HUES64 (cell line): ENCODE measurements around the gene CYFIP1.
A peak's percentile ranks its signal among the peaks of the same experiment; 100 is the strongest.

Experiments
- H3K27ac ChIP-seq: 2 replicates; pipeline ENCODE4 v1.7.0; 2013; ENCODE audit warnings: low read depth, low read length, inconsistent platforms
- H3K27me3 ChIP-seq: 2 replicates; pipeline ENCODE4 v1.6.1; 2013; ENCODE audit warnings: mild to moderate bottlenecking, low read length; ENCODE audit not compliant: insufficient read depth
- H3K36me3 ChIP-seq: 2 replicates; pipeline ENCODE4 v1.6.1; 2013; ENCODE audit warnings: mild to moderate bottlenecking, low read length; ENCODE audit not compliant: insufficient read depth
- H3K4me1 ChIP-seq: 2 replicates; pipeline ENCODE4 v1.6.1; 2013; ENCODE audit warnings: mild to moderate bottlenecking, low read length, moderate library complexity; ENCODE audit not compliant: insufficient read depth
- H3K4me3 ChIP-seq: 2 replicates; pipeline ENCODE4 v1.5.1; 2013; ENCODE audit warnings: mild to moderate bottlenecking, low read length, moderate library complexity
- H3K9ac ChIP-seq: 2 replicates; pipeline ENCODE4 v1.6.1; 2013; ENCODE audit warnings: mild to moderate bottlenecking, low read depth, low read length
- H3K9me3 ChIP-seq: 2 replicates; pipeline ENCODE4 v1.6.1; 2013; ENCODE audit warnings: low read depth, low read length; ENCODE audit not compliant: insufficient read depth
- WGBS: fragments of 150-250, 120-280 bp; methylation state at CpG from one replicate; pipeline ENCODE4 v1.1.7; 2013; ENCODE audit warnings: missing lambda C conversion rate; 5-methylcytosine and 5-hydroxymethylcytosine counted together

Gene CYFIP1

DNA sequence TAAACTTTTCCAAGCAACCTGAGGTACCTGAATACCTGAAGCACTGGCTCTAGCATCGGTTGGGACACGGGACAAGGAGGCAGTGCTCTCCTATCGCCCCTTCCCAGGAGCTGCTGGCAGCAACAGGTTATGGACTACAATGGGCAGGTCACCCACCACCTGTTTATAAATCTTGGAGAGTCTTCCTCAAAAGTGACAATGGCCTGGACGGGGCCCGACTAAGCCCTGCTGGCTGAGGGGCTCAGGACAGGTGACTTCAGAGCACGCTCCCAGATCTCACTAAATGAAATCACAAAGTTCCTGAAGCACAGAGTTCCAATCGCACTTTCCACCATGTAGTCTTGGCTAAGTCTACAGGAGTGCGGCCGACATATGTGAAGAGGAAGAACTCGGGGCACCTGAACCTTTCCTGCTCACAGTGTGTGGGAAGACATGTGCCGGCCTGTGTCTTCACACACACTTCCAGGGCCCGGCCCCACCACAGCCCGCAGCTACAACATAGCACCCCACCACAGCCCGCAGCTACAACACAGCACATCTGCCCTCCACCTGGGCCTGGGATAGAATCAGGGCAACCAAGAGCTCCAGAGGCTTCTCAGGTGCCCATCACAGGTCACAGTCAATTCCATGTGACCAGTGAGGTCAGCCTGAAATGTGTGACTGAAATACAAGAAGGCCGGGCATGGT lies 12.9 kb downstream of the CYFIP1 start:
- no peaks in the 10 kb centered on the region for H3K36me3 ChIP-seq
- no peaks in the 10 kb centered on the region for H3K27me3 ChIP-seq
- H3K27ac ChIP-seq = no peak overlapping the region
- H3K4me1 ChIP-seq = peaks cover 9% of the 10 kb centered on the region; the same call in 1 of the 2 replicates
- 96% methylated on average over 15 of the region's 15 CpGs for WGBS
- H3K9me3 ChIP-seq = no peaks in the 10 kb centered on the region; the same call in 1 of the 2 replicates
- H3K4me3 ChIP-seq = no peak overlapping the region
- H3K9ac ChIP-seq = no peak overlapping the region

DNA sequence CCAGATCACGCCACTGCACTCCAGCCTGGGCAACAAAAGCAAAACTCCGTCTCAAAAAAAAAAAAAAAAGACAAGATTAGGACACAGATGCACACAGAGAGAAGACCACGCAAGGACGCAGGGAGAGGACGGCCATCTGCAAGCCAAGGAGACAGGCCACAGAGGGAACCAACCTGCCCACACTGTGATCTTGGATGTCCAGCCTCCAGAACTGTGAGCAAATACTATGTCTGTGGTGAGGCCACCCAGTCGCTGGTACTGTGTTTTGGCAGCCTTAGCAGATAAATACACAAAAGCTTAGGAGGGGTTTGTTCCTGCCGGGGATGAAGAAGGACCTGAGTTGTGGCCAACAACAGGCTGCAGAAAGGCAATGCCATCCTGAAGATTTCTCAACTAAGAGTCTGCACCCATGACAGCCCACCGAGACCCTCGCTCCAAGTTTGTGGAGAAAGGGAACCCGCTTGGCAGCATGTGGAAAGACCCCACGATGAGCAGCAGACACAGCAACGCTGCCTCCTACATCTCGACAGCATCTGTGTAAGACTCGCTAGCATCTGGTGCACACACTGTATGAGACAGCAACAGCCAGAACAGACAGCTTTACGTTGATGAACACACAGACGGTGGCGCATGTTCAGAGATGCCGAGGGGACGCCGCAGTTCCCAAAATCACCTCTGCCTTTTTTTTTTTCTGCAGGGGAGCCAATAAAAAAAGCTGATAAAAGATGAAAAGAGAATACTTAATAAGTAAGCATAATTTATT lies 13.7 kb downstream of the CYFIP1 start:
- Histone ChIP-seq H3K9ac (no peak overlapping the region), H3K4me1 (peaks cover 9% of the 10 kb centered on the region; the same call in 1 of the 2 replicates), H3K27me3 (no peaks in the 10 kb centered on the region), H3K36me3 (no peaks in the 10 kb centered on the region), H3K4me3 (no peak overlapping the region), H3K9me3 (no peaks in the 10 kb centered on the region; the same call in 1 of the 2 replicates), H3K27ac (no peak overlapping the region)
- WGBS = 95% methylated on average over 20 of the region's 20 CpGs

DNA sequence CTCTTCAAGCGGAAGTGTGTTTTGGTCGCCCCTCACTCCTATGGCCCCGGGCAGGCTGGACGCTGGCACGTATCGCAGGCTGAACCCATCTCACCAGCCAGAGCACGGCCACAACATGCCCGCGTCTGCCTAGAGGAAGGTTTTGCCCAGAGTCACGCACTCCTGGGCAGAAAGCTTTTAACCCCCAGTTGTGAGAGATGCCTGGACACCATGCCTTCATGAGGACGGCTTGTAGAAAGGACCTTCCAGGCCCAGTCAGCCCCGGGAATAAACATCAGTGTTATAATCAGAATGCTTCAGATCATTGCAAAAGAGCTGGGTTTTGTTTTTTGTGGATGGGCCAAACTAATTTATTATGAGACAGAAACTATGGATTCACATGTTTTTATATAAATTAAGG lies 16.5 kb downstream of the CYFIP1 start:
- Histone ChIP-seq H3K27ac (no peak overlapping the region), H3K27me3 (no peaks in the 10 kb centered on the region), H3K9ac (no peak overlapping the region), H3K36me3 (no peaks in the 10 kb centered on the region), H3K4me3 (no peak overlapping the region), H3K4me1 (peaks cover 6% of the 10 kb centered on the region; the same call in 1 of the 2 replicates), H3K9me3 (no peaks in the 10 kb centered on the region)
- WGBS = 96% methylated on average over 12 of the region's 12 CpGs

DNA sequence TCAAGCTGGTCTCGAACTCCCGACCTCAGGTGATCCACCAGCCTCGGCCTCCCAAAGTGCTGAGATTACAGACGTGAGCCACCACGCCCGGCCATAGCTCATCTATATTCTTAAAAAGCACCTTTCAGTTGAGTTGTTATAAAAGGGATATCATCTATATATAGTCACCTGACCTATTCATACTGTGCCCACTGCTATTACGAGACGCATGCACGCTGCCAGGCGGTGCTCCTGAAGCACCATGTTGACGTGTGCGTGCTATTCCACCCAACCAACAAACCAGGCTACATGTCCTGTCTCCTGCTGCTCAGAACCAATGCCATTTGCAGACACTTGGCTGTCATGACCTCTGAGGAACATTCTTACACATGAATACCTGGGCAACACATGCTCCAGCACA lies 17.6 kb downstream of the CYFIP1 start:
- H3K4me1 ChIP-seq = 0 out of 2 replicates have a peak, but pooled peaks cover 2% of the 10 kb centered on the region
- WGBS = 96% methylated on average over 9 of the region's 12 CpGs

DNA sequence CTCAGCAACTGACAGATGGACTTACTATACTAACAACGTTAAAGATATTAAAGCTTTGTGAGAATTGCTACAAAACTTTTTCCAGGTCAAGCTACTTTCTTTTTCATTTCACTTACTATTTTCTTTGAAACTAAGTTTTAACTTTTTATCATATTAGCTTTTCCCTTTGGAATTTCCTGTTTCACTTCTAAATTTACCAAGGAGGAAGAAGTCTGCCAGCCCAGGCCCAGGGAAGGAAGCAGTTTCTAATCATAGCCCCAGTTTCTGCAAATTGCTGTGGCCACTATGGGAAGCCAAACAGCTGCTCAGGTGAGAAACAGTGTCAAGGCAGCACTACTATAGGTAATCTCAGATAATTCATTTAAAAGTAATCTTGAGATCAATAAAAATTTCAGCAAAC lies 18.4 kb downstream of the CYFIP1 start:
- Histone ChIP-seq H3K4me3 (no peak overlapping the region), H3K9ac (no peak overlapping the region), H3K36me3 (no peaks in the 10 kb centered on the region), H3K27me3 (no peaks in the 10 kb centered on the region), H3K4me1 (0 out of 2 replicates have a peak, but pooled peaks cover 2% of the 10 kb centered on the region), H3K27ac (no peak overlapping the region), H3K9me3 (no peaks in the 10 kb centered on the region)
- 93% methylated on average over 1 of the region's 1 CpG for WGBS

More for the DNA sequence above, 17.6 kb downstream of the CYFIP1 start:
- Histone ChIP-seq H3K4me3 (no peak overlapping the region), H3K27me3 (no peaks in the 10 kb centered on the region), H3K9ac (no peak overlapping the region), H3K36me3 (no peaks in the 10 kb centered on the region), H3K27ac (no peak overlapping the region), H3K9me3 (no peaks in the 10 kb centered on the region)

DNA sequence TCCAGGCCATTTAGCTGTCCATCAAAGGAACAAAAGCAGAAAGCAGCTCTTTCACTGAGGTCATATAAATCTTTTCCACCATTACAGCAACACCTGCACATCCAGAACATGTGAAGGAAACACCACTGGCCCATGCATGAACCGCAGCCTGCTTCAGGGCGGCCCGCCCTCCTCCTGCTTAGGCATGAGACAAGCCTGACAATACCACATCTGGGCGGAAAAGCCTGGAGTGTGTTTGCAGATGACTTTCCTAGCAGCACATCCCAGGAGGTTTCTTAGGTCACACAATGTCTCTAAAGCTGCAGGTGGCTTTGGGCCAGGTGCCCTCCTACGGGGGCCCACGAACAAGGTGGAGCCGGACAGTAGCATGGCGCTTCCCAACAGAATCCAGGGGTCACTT lies 19.6 kb downstream of the CYFIP1 start:
- 96% methylated on average over 8 of the region's 8 CpGs for WGBS
- H3K27ac ChIP-seq = no peak overlapping the region
- H3K4me3 ChIP-seq = no peak overlapping the region
- no peaks in the 10 kb centered on the region; the same call in 1 of the 2 replicates for H3K27me3 ChIP-seq
- H3K36me3 ChIP-seq = no peaks in the 10 kb centered on the region
- H3K4me1 ChIP-seq = 0 out of 2 replicates have a peak, but pooled peaks cover 2% of the 10 kb centered on the region
- no peaks in the 10 kb centered on the region for H3K9me3 ChIP-seq
- H3K9ac ChIP-seq = no peak overlapping the region

DNA sequence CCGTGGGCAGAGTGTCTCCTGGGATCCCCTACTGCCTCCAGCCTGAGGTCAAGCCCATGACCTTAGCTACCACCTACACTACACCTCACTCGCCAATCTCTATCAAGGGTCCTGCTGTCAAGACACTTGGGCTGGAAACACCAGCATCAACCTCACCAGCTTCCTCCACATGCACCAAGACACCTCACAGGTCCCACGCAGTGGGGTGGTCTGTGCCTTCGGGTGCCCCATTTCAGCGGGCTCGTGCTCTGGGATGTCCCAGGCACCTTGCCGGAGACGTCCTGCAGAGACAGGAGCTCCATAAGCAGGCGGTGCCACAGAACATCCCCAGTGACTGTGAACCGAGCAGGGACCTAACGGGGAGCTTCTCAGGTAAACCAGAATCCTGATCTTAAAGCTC lies 20.0 kb downstream of the CYFIP1 start:
- H3K4me3 ChIP-seq = no peak overlapping the region
- WGBS = 96% methylated on average over 11 of the region's 11 CpGs
- H3K27me3 ChIP-seq = no peaks in the 10 kb centered on the region; the same call in 1 of the 2 replicates
- no peaks in the 10 kb centered on the region for H3K9me3 ChIP-seq
- 0 out of 2 replicates have a peak overlapping the region, but pooled peaks have one; percentile 3 for H3K9ac ChIP-seq
- H3K36me3 ChIP-seq = no peaks in the 10 kb centered on the region
- H3K4me1 ChIP-seq = 0 out of 2 replicates have a peak, but pooled peaks cover 2% of the 10 kb centered on the region
- no peak overlapping the region for H3K27ac ChIP-seq

DNA sequence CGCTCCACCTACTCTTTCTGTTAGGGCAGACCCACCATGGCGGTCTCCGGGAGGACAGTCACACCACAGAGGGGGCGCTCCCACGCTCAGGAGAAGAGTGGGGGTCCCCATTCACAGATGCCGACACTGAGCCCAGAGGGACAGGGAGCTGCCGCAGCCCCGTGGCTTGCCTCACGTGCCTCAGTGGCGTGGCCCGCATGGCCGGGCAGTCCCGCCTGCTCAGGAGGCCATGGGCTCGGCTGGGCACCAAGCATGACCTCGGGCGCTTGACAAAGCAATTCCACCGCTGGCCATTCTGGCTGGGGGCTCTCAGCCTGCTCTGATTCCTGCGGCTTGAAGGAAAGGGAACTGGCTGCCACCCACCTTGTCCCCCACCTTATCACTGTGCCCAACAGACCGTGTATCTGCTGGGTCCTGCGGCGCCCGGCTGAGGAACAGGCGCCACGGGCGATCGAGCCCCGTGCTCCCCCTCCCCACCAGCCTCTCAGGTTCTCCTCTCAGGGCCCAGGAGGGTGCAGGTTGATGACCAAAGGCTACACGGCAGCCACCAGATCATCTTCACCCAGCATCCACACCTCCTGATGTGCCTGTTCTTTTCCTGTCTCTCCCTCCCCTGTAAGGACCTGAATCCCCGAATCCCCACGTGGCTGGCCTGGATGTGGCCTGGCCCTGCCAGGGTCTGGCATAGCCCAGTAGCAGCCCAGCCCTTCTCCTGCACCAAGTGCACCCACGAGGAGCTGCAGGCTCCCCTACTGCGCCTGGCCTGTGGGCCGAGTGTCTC lies 20.7 kb downstream of the CYFIP1 start:
- no peak overlapping the region for H3K4me3 ChIP-seq
- 93% methylated on average over 33 of the region's 33 CpGs for WGBS

DNA sequence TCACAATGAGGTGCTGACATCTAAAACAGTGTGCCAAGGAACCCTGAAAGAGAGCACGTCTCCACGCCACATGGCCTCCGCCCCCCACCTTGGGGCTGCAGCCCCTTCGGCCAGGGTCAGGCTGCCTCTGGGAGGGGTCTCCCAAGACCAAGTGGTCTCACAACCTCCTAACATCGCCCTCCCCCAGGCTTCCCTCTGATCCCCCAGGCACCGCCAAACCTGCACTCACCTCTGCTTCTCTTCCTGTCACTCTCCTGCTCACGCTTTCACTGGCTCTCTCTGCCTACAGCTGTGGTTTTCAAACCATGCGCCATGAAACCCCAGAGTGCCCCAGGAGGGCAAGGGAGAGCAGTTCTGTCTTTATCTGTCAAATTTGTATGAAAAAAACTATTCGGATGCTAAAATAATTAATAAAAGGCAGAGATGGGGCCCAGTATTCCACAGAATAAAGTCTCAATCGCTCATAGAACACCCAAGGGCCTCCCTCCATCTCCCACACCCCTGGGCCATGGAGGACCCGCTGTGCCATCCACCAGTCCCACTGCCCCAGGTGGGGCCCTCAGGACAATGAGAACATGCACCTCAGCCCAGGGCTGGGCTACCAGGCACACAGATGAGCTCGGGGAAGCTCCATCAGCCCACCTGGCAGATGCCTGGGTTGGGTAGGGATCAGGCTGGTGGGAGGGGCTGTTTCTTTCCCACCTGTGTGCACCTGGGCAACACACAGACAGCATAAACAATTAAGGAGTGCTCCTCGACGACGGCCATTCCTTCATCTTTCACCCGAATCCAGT lies 21.5 kb downstream of the CYFIP1 start:
- H3K36me3 ChIP-seq = no peaks in the 10 kb centered on the region
- WGBS = 90% methylated on average over 16 of the region's 16 CpGs
- no peak overlapping the region for H3K27ac ChIP-seq
- H3K9ac ChIP-seq = no peak overlapping the region
- no peak overlapping the region for H3K4me3 ChIP-seq
- H3K27me3 ChIP-seq = no peaks in the 10 kb centered on the region; the same call in 1 of the 2 replicates
- no peaks in the 10 kb centered on the region for H3K4me1 ChIP-seq
- no peaks in the 10 kb centered on the region for H3K9me3 ChIP-seq

More for the DNA sequence above, 20.7 kb downstream of the CYFIP1 start:
- no peaks in the 10 kb centered on the region; the same call in 1 of the 2 replicates for H3K27me3 ChIP-seq
- 0 out of 2 replicates have a peak, but pooled peaks cover 2% of the 10 kb centered on the region for H3K4me1 ChIP-seq
- no peak overlapping the region for H3K27ac ChIP-seq
- no peaks in the 10 kb centered on the region for H3K36me3 ChIP-seq
- 0 out of 2 replicates have a peak overlapping the region, but pooled peaks have one; percentile 3 for H3K9ac ChIP-seq
- H3K9me3 ChIP-seq = no peaks in the 10 kb centered on the region

DNA sequence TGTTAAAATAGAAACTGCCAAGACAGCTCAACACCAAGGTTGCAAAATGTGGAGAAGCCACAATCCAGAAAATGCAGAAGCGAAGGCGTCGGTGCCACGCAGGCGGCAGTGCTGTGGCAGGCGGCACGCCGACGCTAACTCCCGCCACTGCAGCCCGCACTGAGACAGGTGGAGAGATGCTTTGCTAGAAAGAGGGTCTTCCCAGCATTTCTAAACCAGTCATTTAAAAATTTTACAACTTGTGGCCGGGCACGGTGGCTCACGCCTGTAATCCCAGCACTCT lies 23.2 kb downstream of the CYFIP1 start:
- peaks cover 11% of the 10 kb centered on the region for H3K4me1 ChIP-seq
- H3K36me3 ChIP-seq = no peaks in the 10 kb centered on the region
- H3K9me3 ChIP-seq = no peaks in the 10 kb centered on the region
- H3K27ac ChIP-seq = no peak overlapping the region
- WGBS = 91% methylated on average over 14 of the region's 14 CpGs
- no peak overlapping the region for H3K4me3 ChIP-seq
- H3K9ac ChIP-seq = no peak overlapping the region
- no peaks in the 10 kb centered on the region; the same call in 1 of the 2 replicates for H3K27me3 ChIP-seq
